ENCODE measurements around the gene MRPL33.

- TF ChIP-seq GATA3 (IDR thresholded peaks at IDR 0.05; ENCODE audit: low read depth, low read length): no peak
- TF ChIP-seq GATA2 (IDR thresholded peaks at IDR 0.05; ENCODE audit: low read depth, low read length): no peak
These were observed 11.2 kb downstream of the MRPL33 start for GRCh38 chr2:27782701-27783100.
